H1 (cell line): ENCODE results near the gene NLRC5. TPM values are rescaled to one million over a fixed set of nuclear protein-coding genes. Genes with fewer than 3 reads are reported as not detected.

ENCODE experiments used
- CTCF ChIA-PET: fragments of 300-600 bp; sonication (Branson Sonifier 250); formaldehyde crosslinking; loops from one replicate; lab custom pipeline; 2021; ENCODE audit not compliant: partially characterized antibody; lab: Charles Lee
- POLR2A ChIA-PET: fragments of 300-600 bp; sonication (Branson Sonifier 250); formaldehyde crosslinking; loops from one replicate; lab custom pipeline; 2021; ENCODE audit warnings: inconsistent platforms; ENCODE audit not compliant: partially characterized antibody; lab: Charles Lee
- DNase-seq, 2 experiments: peaks; one replicate each; pipeline versions ENCODE4 v3.0.0 to v3.0.0-alpha.2; 2010 to 2022; ENCODE audit warnings: low spot score in 2 of 2, low read depth in 1 of 2, mixed read lengths in 1 of 2
- FAIRE-seq: peaks from 2 replicates; lab custom pipeline; 2011; peaks lifted over from hg19 to GRCh38; lab: Jason Lieb, UNC
- H2AFZ ChIP-seq: 2 replicates; pipeline ENCODE4 v1.8.1; 2012; ENCODE audit warnings: low read length, inconsistent platforms
- H2AK5ac ChIP-seq: 2 replicates; pipeline ENCODE4 v1.6.1; 2013; ENCODE audit warnings: low read depth, low read length
- H2BK120ac ChIP-seq: replicated peaks from 2 replicates; pipeline ENCODE3; 2013; ENCODE audit warnings: low read depth, low read length, inconsistent platforms
- H2BK12ac ChIP-seq: 2 replicates; pipeline ENCODE4 v1.6.1; 2013; ENCODE audit warnings: low read depth, low read length
- H2BK15ac ChIP-seq: 2 replicates; pipeline ENCODE4 v1.6.1; 2013; ENCODE audit warnings: low read length
- H2BK20ac ChIP-seq: 2 replicates; pipeline ENCODE4 v1.6.1; 2013; ENCODE audit warnings: low read length
- H2BK5ac ChIP-seq: 2 replicates; pipeline ENCODE4 v1.6.1; 2013; ENCODE audit warnings: low read depth, low read length
- H3K14ac ChIP-seq: 2 replicates; pipeline ENCODE4 v1.6.1; 2013; ENCODE audit warnings: inconsistent platforms; ENCODE audit not compliant: insufficient read length
- H3K18ac ChIP-seq: 2 replicates; pipeline ENCODE4 v1.6.1; 2013; ENCODE audit warnings: low read length; ENCODE audit errors: extremely low read depth
- H3K23ac ChIP-seq: 2 replicates; pipeline ENCODE4 v1.6.1; 2013; ENCODE audit warnings: inconsistent platforms; ENCODE audit not compliant: insufficient read length
- H3K23me2 ChIP-seq: 2 replicates; pipeline ENCODE4 v1.6.1; 2013; ENCODE audit warnings: low read depth, low read length
- H3K27ac ChIP-seq: 2 replicates; pipeline ENCODE4 v1.6.1; 2011; ENCODE audit warnings: low read depth, low read length, inconsistent platforms
- H3K27me3 ChIP-seq, 4 experiments: replicated peaks in 1 of 4; 1 replicate in 1 of 4; 2 replicates in 3 of 4; pipeline versions ENCODE4 v1.6.1 to v1.8.1; 2011 to 2013; ENCODE audit warnings: low read length in 3 of 4, mild to moderate bottlenecking in 3 of 4, inconsistent platforms in 2 of 4, mixed read lengths in 2 of 4, moderate library complexity in 1 of 4; ENCODE audit not compliant: control insufficient read depth in 3 of 4, insufficient read depth in 3 of 4; ENCODE audit errors: extremely low read depth in 1 of 4
- H3K36me3 ChIP-seq, 4 experiments: 2 replicates each; pipeline versions ENCODE4 v1.6.1 to v1.8.1; 2011 to 2013; ENCODE audit warnings: mild to moderate bottlenecking in 4 of 4, low read length in 3 of 4, moderate library complexity in 2 of 4, control low read depth in 1 of 4, inconsistent platforms in 1 of 4; ENCODE audit not compliant: insufficient read depth in 4 of 4, control insufficient read depth in 2 of 4
- H3K4ac ChIP-seq: replicated peaks from 2 replicates; pipeline ENCODE3; 2013; ENCODE audit warnings: low read length, low read depth, mixed read lengths, inconsistent platforms; ENCODE audit not compliant: insufficient read length
- H3K4me1 ChIP-seq, 4 experiments: replicated peaks in 1 of 4; 1 replicate in 1 of 4; 2 replicates in 3 of 4; pipeline versions ENCODE4 v1.6.1 to v1.8.1; 2011 to 2013; ENCODE audit warnings: low read length in 3 of 4, inconsistent platforms in 2 of 4, mixed read lengths in 1 of 4; ENCODE audit not compliant: insufficient read depth in 4 of 4, control insufficient read depth in 3 of 4
- H3K4me2 ChIP-seq, 2 experiments: 2 replicates each; pipeline versions ENCODE4 v1.6.1 to v1.8.1; 2011 to 2013; ENCODE audit warnings: low read depth in 2 of 2, low read length in 2 of 2, control low read depth in 1 of 2, inconsistent platforms in 1 of 2, mild to moderate bottlenecking in 1 of 2; ENCODE audit not compliant: insufficient read depth in 1 of 2
- H3K4me3 ChIP-seq, 4 experiments: fragments of 200-600, 300-600 bp in 1 of 4; sonication (generic), shearing (Covaris generic), sonication (Bioruptor Twin) in 1 of 4; 2 replicates each; pipeline versions ENCODE4 v1.5.1 to v1.8.1; 2011 to 2016; ENCODE audit warnings: low read length in 4 of 4, low read depth in 3 of 4, control low read depth in 2 of 4, inconsistent platforms in 2 of 4, mild to moderate bottlenecking in 2 of 4, mixed read lengths in 1 of 4, moderate library complexity in 1 of 4; ENCODE audit not compliant: insufficient read depth in 2 of 4; ENCODE audit errors: extremely low read depth in 1 of 4
- H3K56ac ChIP-seq: replicated peaks from 2 replicates; pipeline ENCODE3; 2013; ENCODE audit warnings: low read depth, mild to moderate bottlenecking, mixed read lengths, low read length, inconsistent platforms; ENCODE audit not compliant: insufficient read length
- H3K79me1 ChIP-seq: 2 replicates; pipeline ENCODE4 v1.6.1; 2013; ENCODE audit warnings: low read depth, low read length, control low read depth
- H3K79me2 ChIP-seq, 2 experiments: 2 replicates each; pipeline versions ENCODE4 v1.6.1 to v1.8.1; 2012 to 2013; ENCODE audit warnings: low read length in 2 of 2, mild to moderate bottlenecking in 2 of 2, inconsistent platforms in 1 of 2; ENCODE audit not compliant: insufficient read depth in 2 of 2, control insufficient read depth in 1 of 2
- H3K9ac ChIP-seq, 4 experiments: replicated peaks in 1 of 4; 1 replicate in 1 of 4; 2 replicates in 3 of 4; pipeline versions ENCODE4 v1.6.1 to v1.8.1; 2011 to 2013; ENCODE audit warnings: low read depth in 3 of 4, low read length in 3 of 4, control low read depth in 2 of 4, mild to moderate bottlenecking in 2 of 4, moderate library complexity in 2 of 4, inconsistent platforms in 1 of 4; ENCODE audit errors: extremely low read depth in 1 of 4
- H3K9me3 ChIP-seq, 2 experiments: 2 replicates each; pipeline versions ENCODE4 v1.6.1 to v1.8.1; 2012 to 2013; ENCODE audit warnings: mild to moderate bottlenecking in 2 of 2, moderate library complexity in 2 of 2, control low read depth in 1 of 2, inconsistent platforms in 1 of 2, low read depth in 1 of 2, low read length in 1 of 2, mixed read lengths in 1 of 2; ENCODE audit not compliant: insufficient read depth in 2 of 2
- H4K20me1 ChIP-seq, 2 experiments: replicated peaks in 1 of 2; 2 replicates each; pipeline versions ENCODE3 to v1.8.1; 2011 to 2013; ENCODE audit warnings: inconsistent platforms in 2 of 2, low read length in 2 of 2, mild to moderate bottlenecking in 1 of 2; ENCODE audit not compliant: insufficient read depth in 2 of 2, control insufficient read depth in 1 of 2
- H4K5ac ChIP-seq: 2 replicates; pipeline ENCODE4 v1.6.1; 2013; ENCODE audit warnings: low read length, low read depth, mixed read lengths, inconsistent platforms; ENCODE audit not compliant: insufficient read length
- H4K8ac ChIP-seq: 2 replicates; pipeline ENCODE4 v1.8.0; 2013; ENCODE audit warnings: mild to moderate bottlenecking, moderate library complexity, low read length, inconsistent platforms; ENCODE audit not compliant: insufficient read depth; ENCODE audit errors: extremely low read depth
- H4K91ac ChIP-seq: replicated peaks from 2 replicates; pipeline ENCODE3; 2013; ENCODE audit warnings: low read length, mixed read lengths, inconsistent platforms; ENCODE audit not compliant: insufficient read length
- BRCA1 ChIP-seq: IDR thresholded peaks from 2 replicates; pipeline ENCODE4 v1.6.1; 2012; ENCODE audit warnings: low read depth, low read length, improper control_type of control experiment
- EGR1 ChIP-seq: IDR thresholded peaks from 2 replicates; pipeline ENCODE4 v1.6.1; 2011; ENCODE audit warnings: low read depth, low read length, borderline replicate concordance
- EZH2 ChIP-seq: fragments of 200-600 bp; sonication (generic); IDR thresholded peaks from 2 replicates; pipeline ENCODE4 v1.7.1; 2012; ENCODE audit warnings: low read depth, mild to moderate bottlenecking, moderate library complexity, low read length, inconsistent platforms; ENCODE audit not compliant: severe bottlenecking
- FOSL1 ChIP-seq: IDR thresholded peaks from 2 replicates; pipeline ENCODE4 v1.6.1; 2011; ENCODE audit warnings: mild to moderate bottlenecking, low read depth, low read length, moderate library complexity; ENCODE audit not compliant: insufficient read depth
- KDM1A ChIP-seq: fragments of 200-600, 300-600 bp; sonication (generic); IDR thresholded peaks from 2 replicates; pipeline ENCODE4 v1.7.1; 2016; ENCODE audit warnings: mild to moderate bottlenecking, low read length, borderline replicate concordance
- NANOG ChIP-seq: IDR thresholded peaks from 2 replicates; pipeline ENCODE4 v1.6.1; 2011; ENCODE audit warnings: low read length, low read depth, mild to moderate bottlenecking, inconsistent platforms; ENCODE audit not compliant: insufficient read depth, poor library complexity, severe bottlenecking
- PHF8 ChIP-seq: fragments of 200-600 bp; sonication (generic); conservative IDR thresholded peaks from 2 replicates; pipeline ENCODE4 v1.7.1; 2012; ENCODE audit warnings: low read depth, mild to moderate bottlenecking, inconsistent platforms, low read length, moderate library complexity
- RBBP5 ChIP-seq: IDR thresholded peaks from 2 replicates; pipeline ENCODE4 v1.7.1; 2012; ENCODE audit warnings: low read depth, mild to moderate bottlenecking, inconsistent platforms, low read length, moderate library complexity, borderline replicate concordance
- RXRA ChIP-seq: IDR thresholded peaks from 2 replicates; pipeline ENCODE4 v1.6.1; 2011; ENCODE audit warnings: low read depth, mild to moderate bottlenecking, low read length, moderate library complexity; ENCODE audit not compliant: insufficient read depth
- WGBS, 2 experiments: shearing (Covaris generic) in 1 of 2; methylation state at CpG; one replicate each; pipeline versions ENCODE4 v1.1.6 to v1.1.7; 2013 to 2015; ENCODE audit warnings: low lambda C conversion rate in 2 of 2, mixed read lengths in 2 of 2, inconsistent platforms in 1 of 2, low coverage in 1 of 2, missing lambda C conversion rate in 1 of 2; ENCODE audit not compliant: insufficient replicate concordance in 2 of 2, insufficient coverage in 1 of 2, insufficient read length in 1 of 2; ENCODE audit errors: extremely low coverage in 1 of 2, missing lambda C conversion rate in 1 of 2; 5-methylcytosine and 5-hydroxymethylcytosine counted together
- polyA plus RNA-seq, 7 experiments: library from polyadenylated mRNA; depleted of rRNA in 3 of 7; stranded (reverse) in 5 of 7; unstranded in 2 of 7; fragments of >200 nt in 5 of 7; fragments of 200-250 nt in 2 of 7; gene quantifications; 1 replicate in 5 of 7; 2 replicates in 1 of 7; 4 replicates in 1 of 7; pipeline versions ENCODE4 v1.2.1 to v1.2.3, GENCODE V29; 2011 to 2013; ENCODE audit warnings: missing spikeins in 2 of 7, mixed read lengths in 2 of 7
- total RNA-seq: library from RNA; stranded (reverse); fragmentation: NEBNext Ultra II Directional; extraction: Animal tissue kit (Norgen Biotek cat#: 25700); gene quantifications from 2 replicates; pipeline ENCODE4 v1.2.1, GENCODE V29; 2021

NLRC5 gene
- total and polyA plus RNA-seq, 2 of the 8 experiments (the other 6 are each of a cell fraction or from before 2014, with no cell fraction given), result 2.2 to 3.2 TPM

- Histone ChIP-seq H3K79me2 (no peaks in the 10 kb centered on the region), H3K4me3 (no peak overlapping the region), H4K8ac (no peak overlapping the region), H2BK120ac (no peak overlapping the region), H3K27ac (no peak overlapping the region), H2BK15ac (no peak overlapping the region), H3K36me3 (no peaks in the 10 kb centered on the region), H3K27me3 (peaks cover 0 to 6% (median 5%) of the 10 kb centered on the region in 4 experiments; a peak in 6 of 7 replicates), H2AK5ac (no peak overlapping the region), H4K5ac (no peak overlapping the region), H3K4me2 (no peak overlapping the region), H3K4me1 (peaks cover 0 to 6% (median 0%) of the 10 kb centered on the region in 4 experiments; a peak in 4 of 7 replicates), H2BK5ac (no peak overlapping the region), H3K14ac (no peak overlapping the region), H3K18ac (no peak overlapping the region), H3K79me1 (no peaks in the 10 kb centered on the region), H3K23me2 (no peaks in the 10 kb centered on the region; the same call in 1 of the 2 replicates), H3K9me3 (no peaks in the 10 kb centered on the region), H3K56ac (no peak overlapping the region), H2BK12ac (no peak overlapping the region), H3K4ac (no peak overlapping the region), H3K9ac (no peak overlapping the region), H3K23ac (no peak overlapping the region), H2AFZ (no peak overlapping the region), H4K91ac (no peak overlapping the region), H2BK20ac (no peak overlapping the region), H4K20me1 (no peaks in the 10 kb centered on the region)
- POLR2A ChIA-PET, result no interaction called here
- DNase-seq, result no peak
- CTCF ChIA-PET, result interaction anchor here (0.9 to 7.0 kb wide), 8 partner anchors 10 to 331 kb away, joined by 3 to 100 read pairs (median 4); no protein-coding TSS in a partner anchor
- 77% methylated on average over 2 of the region's 2 CpGs; no CpG with 5 or more reads in 1 of the 2 experiments for WGBS, 2 experiments
- no peak for FAIRE-seq
- no peak for TF ChIP-seq PHF8
- no peak for TF ChIP-seq NANOG
- TF ChIP-seq RBBP5, result no peak
- no peak for TF ChIP-seq KDM1A
- TF ChIP-seq BRCA1, result no peak
- TF ChIP-seq EZH2, result no peak
- no peak for TF ChIP-seq EGR1
- no peak for TF ChIP-seq RXRA
- TF ChIP-seq FOSL1, result no peak
These were observed 97.6 kb downstream of the NLRC5 start for GRCh38 chr16:57087003-57087402.
